HepG2 (cell line): ENCODE results near the gene GLRX5. TPM values are rescaled to one million over a fixed set of nuclear protein-coding genes. Genes with fewer than 3 reads are reported as not detected.

Experiments
- BCL6 ChIP-seq: IDR thresholded peaks from 2 replicates; pipeline ENCODE4 v1.6.1; 2016; ENCODE audit warnings: missing genetic modification reagents, missing compliant biosample characterization
- ESRRA ChIP-seq: sonication (generic); formaldehyde crosslinking; IDR thresholded peaks from 2 replicates; pipeline ENCODE4 v1.5.1; 2020; ENCODE audit warnings: mild to moderate bottlenecking, low read depth, missing genetic modification reagents
- ETS1 ChIP-seq: sonication (generic); formaldehyde crosslinking; IDR thresholded peaks from 2 replicates; pipeline ENCODE4 v1.4.0; 2020; ENCODE audit warnings: missing genetic modification reagents
- MTERF4 ChIP-seq: sonication (generic); formaldehyde crosslinking; IDR thresholded peaks from 2 replicates; pipeline ENCODE4 v1.8.0; 2023; ENCODE audit warnings: mild to moderate bottlenecking, missing genetic modification reagents
- PBX3 ChIP-seq: sonication (generic); formaldehyde crosslinking; IDR thresholded peaks from 2 replicates; pipeline ENCODE4 v1.8.1; 2023; ENCODE audit warnings: missing genetic modification reagents, inconsistent platforms, borderline replicate concordance
- ZNF768 ChIP-seq: sonication (generic); formaldehyde crosslinking; IDR thresholded peaks from 2 replicates; pipeline ENCODE4 v1.4.0; 2020; ENCODE audit warnings: missing genetic modification reagents
- ZSCAN22 ChIP-seq: sonication (generic); formaldehyde crosslinking; IDR thresholded peaks from 2 replicates; pipeline ENCODE4 v1.4.0; 2020; ENCODE audit warnings: mild to moderate bottlenecking, missing genetic modification reagents
- ZSCAN29 ChIP-seq: sonication (generic); formaldehyde crosslinking; conservative IDR thresholded peaks from 2 replicates; pipeline ENCODE4 v1.4.0; 2020; ENCODE audit warnings: mild to moderate bottlenecking, missing genetic modification reagents
- ZUFSP ChIP-seq: sonication (generic); formaldehyde crosslinking; IDR thresholded peaks from 2 replicates; pipeline ENCODE4 v1.9.0; 2021; ENCODE audit warnings: missing genetic modification reagents, mild to moderate bottlenecking, borderline replicate concordance
- polyA plus RNA-seq, 8 experiments: library from polyadenylated mRNA; depleted of rRNA in 3 of 8; stranded (reverse) in 7 of 8; unstranded in 1 of 8; fragments of >200 nt; fragmentation: Illumina TruSeq in 4 of 8; extraction: Trizol in 4 of 8; gene quantifications; 2 replicates each; pipeline versions ENCODE4 v1.2.1 to v1.2.3, GENCODE V29; 2011 to 2016; ENCODE audit warnings: low read depth in 4 of 8, missing spikeins in 1 of 8, mixed read lengths in 1 of 8; ENCODE audit not compliant: insufficient read depth in 1 of 8
- total RNA-seq, 5 experiments: library from RNA; depleted of rRNA; stranded (reverse); fragments of >200 nt; fragmentation: Illumina TruSeq; extraction: Trizol; gene quantifications; 2 replicates each; pipeline ENCODE4 v1.2.3, GENCODE V29; 2016; ENCODE audit warnings: low read depth in 1 of 5

The GLRX5 gene
- total and polyA plus RNA-seq, 2 of the 13 experiments (the other 11 are each of a cell fraction or from before 2014, with no cell fraction given): 122 to 146 TPM

- TF ChIP-seq ETS1 (CRISPR knock-in tag): no peak
- no peak for TF ChIP-seq ZSCAN22 (CRISPR knock-in tag)
- TF ChIP-seq PBX3 (CRISPR knock-in tag): no peak
- TF ChIP-seq ZSCAN29 (CRISPR knock-in tag): no peak
- no peak for TF ChIP-seq ESRRA (CRISPR knock-in tag)
- no peak for TF ChIP-seq MTERF4 (CRISPR knock-in tag)
- TF ChIP-seq ZUFSP (CRISPR knock-in tag): no peak
- TF ChIP-seq BCL6 (CRISPR knock-in tag): no peak
- no peak for TF ChIP-seq ZNF768
Measured at GRCh38 chr14:95541346-95541745, 6.5 kb downstream of the GLRX5 start (continued).
